HepG2 (cell line): Measurements from ENCODE around the gene NKD2. TPM values are rescaled to one million over a fixed set of nuclear protein-coding genes. Genes with fewer than 3 reads are reported as not detected.
A peak's percentile ranks its signal among the peaks of the same experiment; 100 is the strongest.

ENCODE experiments used
- ATAC-seq: fragments of 200-7000 bp; cut with Tn5 transposase; 3 replicates; pipeline ENCODE4 v1.9.1; 2020; ENCODE audit warnings: mild to moderate bottlenecking, moderate library complexity
- BruUV-seq: library from RNA; stranded (reverse); fragments of 400-500 nt; replicated peaks from 2 replicates; lab custom pipeline; 2021; lab: Mats Ljungman, UMichigan
- CTCF ChIA-PET: fragments of 300-600 bp; formaldehyde crosslinking; extraction: SDS; loops from one replicate; lab custom pipeline; 2021; ENCODE audit warnings: low total read pairs, inconsistent platforms, low intra/inter-chr PET ratio; lab: Yijun Ruan, JAX
- POLR2A ChIA-PET: fragments of 350-600 bp; sonication (Branson Sonifier 250); formaldehyde crosslinking; loops from one replicate; lab custom pipeline; 2020; ENCODE audit warnings: antibody characterized with exemption, inconsistent platforms; lab: Yijun Ruan, JAX
- DNase-seq: peaks from one replicate; pipeline ENCODE4 v3.0.0-alpha.2; 2015; ENCODE audit warnings: low spot score
- FAIRE-seq: peaks from 3 replicates; lab custom pipeline; 2011; peaks lifted over from hg19 to GRCh38; lab: Jason Lieb, UNC
- H2AFZ ChIP-seq: one replicate; pipeline ENCODE4 v1.6.1; 2011; ENCODE audit warnings: low read length, inconsistent platforms
- H3K27ac ChIP-seq: fragments of 300-600 bp; 3 replicates; pipeline ENCODE4 v1.8.0; 2011; ENCODE audit warnings: mixed run types, mild to moderate bottlenecking, mixed read lengths, low read length, inconsistent platforms; ENCODE audit not compliant: insufficient read depth; ENCODE audit errors: extremely low read length
- H3K27me3 ChIP-seq, 2 experiments: fragments of 200-600 bp in 1 of 2; 2 replicates in 1 of 2; 3 replicates in 1 of 2; pipeline versions ENCODE4 v1.6.0 to v1.8.0; 2011; ENCODE audit warnings: low read length in 2 of 2, mild to moderate bottlenecking in 2 of 2, moderate library complexity in 2 of 2, inconsistent platforms in 1 of 2; ENCODE audit not compliant: insufficient read depth in 2 of 2, control insufficient read depth in 1 of 2
- H3K36me3 ChIP-seq, 2 experiments: fragments of 200-600 bp in 1 of 2; replicated peaks in 1 of 2; 2 replicates in 1 of 2; 3 replicates in 1 of 2; pipeline versions ENCODE4 v1.5.1 to v1.8.0; 2011; ENCODE audit warnings: low read length in 2 of 2, inconsistent platforms in 1 of 2; ENCODE audit not compliant: insufficient read depth in 2 of 2, control insufficient read depth in 1 of 2
- H3K4me1 ChIP-seq: 2 replicates; pipeline ENCODE4 v1.5.1; 2012; ENCODE audit warnings: low read length, inconsistent platforms; ENCODE audit not compliant: insufficient read depth
- H3K4me2 ChIP-seq: 2 replicates; pipeline ENCODE4 v1.6.0; 2011; ENCODE audit warnings: low read depth, low read length, inconsistent platforms
- H3K4me3 ChIP-seq, 3 experiments: fragments of 200-600 bp in 1 of 3; sonication (generic), shearing (Covaris generic) in 1 of 3; replicated peaks in 1 of 3; 2 replicates each; pipeline ENCODE4 v1.5.1; 2011 to 2016; ENCODE audit warnings: low read length in 3 of 3, inconsistent platforms in 2 of 3, low read depth in 2 of 3, mild to moderate bottlenecking in 2 of 3, control low read depth in 1 of 3, mixed read lengths in 1 of 3; ENCODE audit not compliant: insufficient read depth in 1 of 3
- H3K79me2 ChIP-seq: one replicate; pipeline ENCODE4 v1.6.1; 2011; ENCODE audit warnings: low read length, inconsistent platforms; ENCODE audit not compliant: insufficient read depth
- H3K9ac ChIP-seq: 2 replicates; pipeline ENCODE4 v1.6.0; 2011; ENCODE audit warnings: mild to moderate bottlenecking, low read depth, low read length, inconsistent platforms; ENCODE audit not compliant: insufficient read depth
- H3K9me3 ChIP-seq: 2 replicates; pipeline ENCODE4 v1.5.1; 2012; ENCODE audit warnings: mild to moderate bottlenecking, low read length
- H4K20me1 ChIP-seq: 2 replicates; pipeline ENCODE4 v1.6.0; 2011; ENCODE audit warnings: inconsistent platforms, mild to moderate bottlenecking, low read length, moderate library complexity; ENCODE audit not compliant: insufficient read depth
- ARHGAP35 ChIP-seq: sonication (generic); formaldehyde crosslinking; IDR thresholded peaks from 2 replicates; pipeline ENCODE4 v1.9.0; 2022; ENCODE audit warnings: mild to moderate bottlenecking, inconsistent platforms, moderate library complexity, missing genetic modification reagents, borderline replicate concordance
- MTA3 ChIP-seq: sonication (generic); formaldehyde crosslinking; IDR thresholded peaks from 2 replicates; pipeline ENCODE4 v1.4.0; 2020; ENCODE audit warnings: missing genetic modification reagents
- RAD21 ChIP-seq: fragments of 450-650 bp; formaldehyde crosslinking; IDR thresholded peaks from 2 replicates; pipeline ENCODE4 v1.5.0; 2020; ENCODE audit warnings: mild to moderate bottlenecking
- STAG1 ChIP-seq: sonication (generic); formaldehyde crosslinking; IDR thresholded peaks from 2 replicates; pipeline ENCODE4 v1.4.0; 2020; ENCODE audit warnings: missing genetic modification reagents
- ZBTB7A ChIP-seq: sonication (generic); formaldehyde crosslinking; IDR thresholded peaks from 2 replicates; pipeline ENCODE4 v1.8.0; 2022; ENCODE audit warnings: mild to moderate bottlenecking, missing genetic modification reagents
- ZMYM2 ChIP-seq: sonication (generic); formaldehyde crosslinking; IDR thresholded peaks from 2 replicates; pipeline ENCODE4 v1.8.0; 2022; ENCODE audit warnings: mild to moderate bottlenecking, missing genetic modification reagents
- ZNF619 ChIP-seq: sonication (generic); formaldehyde crosslinking; IDR thresholded peaks from 2 replicates; pipeline ENCODE4 v1.4.0; 2020; ENCODE audit warnings: mild to moderate bottlenecking, missing genetic modification reagents
- WGBS: methylation state at CpG from one replicate; pipeline ENCODE4 v1.1.6; 2017; ENCODE audit warnings: low lambda C conversion rate; 5-methylcytosine and 5-hydroxymethylcytosine counted together
- in situ Hi-C: cut with HindIII; loops from 2 replicates; pipeline ENCODE4 v1.10.0; 2017; ENCODE audit warnings: low pct_unique_long_range_greater_than_20kb; ENCODE audit not compliant: extremely low pct_ligation_motif_present
- intact Hi-C: fragments of 100-400 bp; cut with micrococcal nuclease; formaldehyde crosslinking; loops from one replicate; pipeline ENCODE4 v1.10.0; 2022; ENCODE audit not compliant: unreplicated experiment
- polyA plus RNA-seq, 8 experiments: library from polyadenylated mRNA; depleted of rRNA in 3 of 8; stranded (reverse) in 7 of 8; unstranded in 1 of 8; fragments of >200 nt; fragmentation: Illumina TruSeq in 4 of 8; extraction: Trizol in 4 of 8; gene quantifications; 2 replicates each; pipeline versions ENCODE4 v1.2.1 to v1.2.3, GENCODE V29; 2011 to 2016; ENCODE audit warnings: low read depth in 4 of 8, missing spikeins in 1 of 8, mixed read lengths in 1 of 8; ENCODE audit not compliant: insufficient read depth in 1 of 8
- total RNA-seq, 5 experiments: library from RNA; depleted of rRNA; stranded (reverse); fragments of >200 nt; fragmentation: Illumina TruSeq; extraction: Trizol; gene quantifications; 2 replicates each; pipeline ENCODE4 v1.2.3, GENCODE V29; 2016; ENCODE audit warnings: low read depth in 1 of 5
- TF ChIP-seq, protein P1 (sequence below): sonication (generic); formaldehyde crosslinking; IDR thresholded peaks from 2 replicates; pipeline ENCODE4 v1.4.0; 2020; ENCODE audit warnings: missing genetic modification reagents
- TF ChIP-seq, protein P2 (sequence below): sonication (generic); formaldehyde crosslinking; IDR thresholded peaks from 2 replicates; pipeline ENCODE4 v1.5.0; 2020; ENCODE audit warnings: mild to moderate bottlenecking, missing genetic modification reagents, moderate library complexity

NKD2 gene
- total and polyA plus RNA-seq, 2 of the 13 experiments (the other 11 are each of a cell fraction or from before 2014, with no cell fraction given): 0.53 to 0.82 TPM

DNA sequence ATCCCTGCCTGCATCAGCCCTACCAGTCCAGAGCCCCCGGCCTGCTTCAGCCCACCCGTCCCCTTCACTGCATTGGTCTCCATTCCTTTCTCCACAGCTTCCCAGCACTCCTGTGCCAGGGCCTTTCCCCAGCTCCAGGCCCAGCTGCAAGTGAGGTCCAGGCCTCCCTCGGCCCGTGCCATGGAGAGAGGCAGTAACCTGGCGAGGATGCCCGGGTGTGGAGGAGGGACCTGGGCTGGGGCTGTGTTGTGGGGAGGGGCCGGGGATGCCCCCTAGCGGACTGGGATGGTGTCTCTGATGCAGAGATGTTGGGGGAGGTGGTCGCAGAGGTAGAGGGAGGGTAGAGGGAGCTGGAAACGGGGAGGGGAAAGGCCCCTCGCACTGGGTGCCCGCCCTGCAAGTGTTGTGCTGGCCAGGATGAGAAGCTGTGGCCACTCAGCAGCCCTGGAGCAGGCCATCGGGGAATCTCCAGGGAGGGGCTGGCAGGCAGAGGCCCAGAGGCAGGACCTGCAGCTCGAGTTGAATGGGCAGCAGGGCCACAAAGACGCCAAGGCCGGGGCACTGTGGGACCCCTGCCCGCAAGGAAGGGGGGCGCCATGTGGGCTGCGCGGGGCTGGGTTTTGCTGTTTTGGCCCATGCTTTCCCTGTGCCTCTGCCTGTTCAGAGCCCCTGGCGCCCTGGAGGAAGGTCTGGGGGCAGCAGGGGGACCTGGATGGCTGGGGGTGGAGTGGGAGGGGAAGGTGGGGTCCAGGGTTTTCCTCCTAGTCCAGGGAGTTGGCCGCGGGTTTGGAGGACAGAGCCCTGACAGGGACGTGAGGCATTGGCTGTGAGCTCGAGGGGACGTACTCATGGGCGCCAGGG, 26.0 kb upstream of the NKD2 start:
- Histone ChIP-seq H3K27me3 (peaks cover 9 to 35% of the 10 kb centered on the region in 2 experiments; a peak in 4 of 5 replicates), H3K79me2 (no peaks in the 10 kb centered on the region), H3K27ac (no peak overlapping the region), H3K4me2 (no peak overlapping the region), H2AFZ (no peak overlapping the region), H3K36me3 (no peaks in the 10 kb centered on the region), H3K4me3 (no peak overlapping the region), H4K20me1 (no peaks in the 10 kb centered on the region), H3K4me1 (peaks cover 20% of the 10 kb centered on the region), H3K9ac (no peak overlapping the region), H3K9me3 (peaks cover 6% of the 10 kb centered on the region; the same call in 1 of the 2 replicates)
- in situ Hi-C loops (no loop called here), intact Hi-C loops (loop anchor here (1.0 to 5.0 kb wide), 2 partner anchors 8 to 60 kb away; no protein-coding TSS in a partner anchor)
- DNase-seq: no peak
- 33% methylated on average over 21 of the region's 27 CpGs for WGBS
- FAIRE-seq: no peak
- ChIA-PET POLR2A (no interaction called here), CTCF (interaction anchor here (1.0 to 1.2 kb wide), 2 partner anchors 59 to 186 kb away, joined by 3 read pairs; no protein-coding TSS in a partner anchor)
- ATAC-seq: peak; percentile 91
- TF ChIP-seq, protein P1, sequence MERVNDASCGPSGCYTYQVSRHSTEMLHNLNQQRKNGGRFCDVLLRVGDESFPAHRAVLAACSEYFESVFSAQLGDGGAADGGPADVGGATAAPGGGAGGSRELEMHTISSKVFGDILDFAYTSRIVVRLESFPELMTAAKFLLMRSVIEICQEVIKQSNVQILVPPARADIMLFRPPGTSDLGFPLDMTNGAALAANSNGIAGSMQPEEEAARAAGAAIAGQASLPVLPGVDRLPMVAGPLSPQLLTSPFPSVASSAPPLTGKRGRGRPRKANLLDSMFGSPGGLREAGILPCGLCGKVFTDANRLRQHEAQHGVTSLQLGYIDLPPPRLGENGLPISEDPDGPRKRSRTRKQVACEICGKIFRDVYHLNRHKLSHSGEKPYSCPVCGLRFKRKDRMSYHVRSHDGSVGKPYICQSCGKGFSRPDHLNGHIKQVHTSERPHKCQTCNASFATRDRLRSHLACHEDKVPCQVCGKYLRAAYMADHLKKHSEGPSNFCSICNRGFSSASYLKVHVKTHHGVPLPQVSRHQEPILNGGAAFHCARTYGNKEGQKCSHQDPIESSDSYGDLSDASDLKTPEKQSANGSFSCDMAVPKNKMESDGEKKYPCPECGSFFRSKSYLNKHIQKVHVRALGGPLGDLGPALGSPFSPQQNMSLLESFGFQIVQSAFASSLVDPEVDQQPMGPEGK (CRISPR knock-in tag): 0 out of 2 replicates have a peak, but pooled peaks have one; percentile 21
- TF ChIP-seq STAG1 (CRISPR knock-in tag): 0 out of 2 replicates have a peak, but pooled peaks have one; percentile 27
- no peak for TF ChIP-seq ZMYM2
- peak; percentile 37; the same call in 1 of the 2 replicates for TF ChIP-seq RAD21 (CRISPR knock-in tag)
- no peak for TF ChIP-seq ARHGAP35
- TF ChIP-seq ZNF619: no peak
- TF ChIP-seq, protein P2, sequence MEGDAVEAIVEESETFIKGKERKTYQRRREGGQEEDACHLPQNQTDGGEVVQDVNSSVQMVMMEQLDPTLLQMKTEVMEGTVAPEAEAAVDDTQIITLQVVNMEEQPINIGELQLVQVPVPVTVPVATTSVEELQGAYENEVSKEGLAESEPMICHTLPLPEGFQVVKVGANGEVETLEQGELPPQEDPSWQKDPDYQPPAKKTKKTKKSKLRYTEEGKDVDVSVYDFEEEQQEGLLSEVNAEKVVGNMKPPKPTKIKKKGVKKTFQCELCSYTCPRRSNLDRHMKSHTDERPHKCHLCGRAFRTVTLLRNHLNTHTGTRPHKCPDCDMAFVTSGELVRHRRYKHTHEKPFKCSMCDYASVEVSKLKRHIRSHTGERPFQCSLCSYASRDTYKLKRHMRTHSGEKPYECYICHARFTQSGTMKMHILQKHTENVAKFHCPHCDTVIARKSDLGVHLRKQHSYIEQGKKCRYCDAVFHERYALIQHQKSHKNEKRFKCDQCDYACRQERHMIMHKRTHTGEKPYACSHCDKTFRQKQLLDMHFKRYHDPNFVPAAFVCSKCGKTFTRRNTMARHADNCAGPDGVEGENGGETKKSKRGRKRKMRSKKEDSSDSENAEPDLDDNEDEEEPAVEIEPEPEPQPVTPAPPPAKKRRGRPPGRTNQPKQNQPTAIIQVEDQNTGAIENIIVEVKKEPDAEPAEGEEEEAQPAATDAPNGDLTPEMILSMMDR (CRISPR knock-in tag): peak; percentile 56
- TF ChIP-seq ZBTB7A (CRISPR knock-in tag): peak; percentile 36; the same call in 1 of the 2 replicates
- TF ChIP-seq MTA3 (CRISPR knock-in tag): no peak
- BruUV-seq: no TSS peak
